ENCODE results near the gene HLA-DQB1.
A peak's percentile ranks its signal among the peaks of the same experiment; 100 is the strongest.
"Not testable (repeated sequence)": the region's sequence is repeated elsewhere in the genome, so short reads cannot be mapped to it uniquely, and the experiment has no call there.

The HLA-DQB1 gene

GRCh38 chr6:32666420-32667300 lies at the start of gene HLA-DQB1:
TSS of gene HLA-DQB1 (minus strand) at chr6:32666657. CDS start at chr6:32666607, 50 bp downstream.
- DNase-seq (ENCODE audit: low spot score) = peak; percentile 81

GRCh38 chr6:32713241-32713640 lies 46.8 kb upstream of the HLA-DQB1 start:
- DNase-seq (ENCODE audit: low spot score) = no peak

- DNase-seq (ENCODE audit: low spot score) = no peak
Observed at GRCh38 chr6:32709625-32710024, 43.2 kb upstream of the HLA-DQB1 start.

GRCh38 chr6:32705164-32705563 lies 38.7 kb upstream of the HLA-DQB1 start:
- not testable (repeated sequence) for DNase-seq (ENCODE audit: low spot score)

GRCh38 chr6:32703347-32703746 lies 36.9 kb upstream of the HLA-DQB1 start:
- DNase-seq (ENCODE audit: low spot score) = no peak

GRCh38 chr6:32700391-32701040 lies 34.1 kb upstream of the HLA-DQB1 start:
- peak; percentile 58 for DNase-seq (ENCODE audit: low spot score)

GRCh38 chr6:32697031-32697430 lies 30.6 kb upstream of the HLA-DQB1 start:
- no peak for DNase-seq (ENCODE audit: low spot score)

GRCh38 chr6:32692019-32692418 lies 25.6 kb upstream of the HLA-DQB1 start:
- peak; percentile 58 for DNase-seq (ENCODE audit: low spot score)

- no peak for DNase-seq (ENCODE audit: low spot score)
Observed at GRCh38 chr6:32689531-32690501, 23.4 kb upstream of the HLA-DQB1 start.

- peak; percentile 8 for DNase-seq (ENCODE audit: low spot score)
Observed at GRCh38 chr6:32685603-32686002, 19.1 kb upstream of the HLA-DQB1 start.

GRCh38 chr6:32684246-32684645 lies 17.8 kb upstream of the HLA-DQB1 start:
- DNase-seq (ENCODE audit: low spot score) = no peak

GRCh38 chr6:32680055-32680454 lies 13.6 kb upstream of the HLA-DQB1 start:
- DNase-seq (ENCODE audit: low spot score) = no peak

- no peak for DNase-seq (ENCODE audit: low spot score)
Observed at GRCh38 chr6:32679492-32679891, 13.0 kb upstream of the HLA-DQB1 start.

GRCh38 chr6:32674123-32674522 lies 7.7 kb upstream of the HLA-DQB1 start:
- DNase-seq (ENCODE audit: low spot score) = not testable (repeated sequence)

GRCh38 chr6:32671908-32672307 lies 5.5 kb upstream of the HLA-DQB1 start:
- not testable (repeated sequence) for DNase-seq (ENCODE audit: low spot score)

- DNase-seq (ENCODE audit: low spot score) = no peak
Observed at GRCh38 chr6:32669893-32670292, 3.4 kb upstream of the HLA-DQB1 start.

- no peak for DNase-seq (ENCODE audit: low spot score)
Observed at GRCh38 chr6:32669240-32669639, 2.8 kb upstream of the HLA-DQB1 start.

GRCh38 chr6:32668226-32668747 lies 1.8 kb upstream of the HLA-DQB1 start:
- peak; percentile 69 for DNase-seq (ENCODE audit: low spot score)

- DNase-seq (ENCODE audit: low spot score) = no peak
Observed at GRCh38 chr6:32665661-32666060, 796 bp downstream of the HLA-DQB1 start.

- peak; percentile 24 for DNase-seq (ENCODE audit: low spot score)
Observed at GRCh38 chr6:32664827-32665362, 1.6 kb downstream of the HLA-DQB1 start.

- DNase-seq (ENCODE audit: low spot score) = no peak
Observed at GRCh38 chr6:32664354-32664753, 2.1 kb downstream of the HLA-DQB1 start.

GRCh38 chr6:32662836-32663235 lies 3.6 kb downstream of the HLA-DQB1 start:
- DNase-seq (ENCODE audit: low spot score) = no peak

Data from SW480 (cell line).